Omental fat pad (tissue), 4 donors: ENCODE results near the gene TMEM8B. TPM values are rescaled to one million over a fixed set of nuclear protein-coding genes. Genes with fewer than 3 reads are reported as not detected.

Experiments used
- ATAC-seq: fragments of 150-250 bp; one replicate; pipeline ENCODE4 v1.9.1; 2016; ENCODE audit warnings: mild to moderate bottlenecking, moderate library complexity; ENCODE audit not compliant: low FRiP score
- DNase-seq: peaks from one replicate; pipeline ENCODE4 v3.0.0-alpha.2; 2019; ENCODE audit warnings: low spot score
- total RNA-seq, 4 donors: library from RNA; depleted of rRNA; stranded (reverse); fragments of >200 nt; gene quantifications; one replicate each; pipeline ENCODE4 v1.1.0, GENCODE V29; 2016
- TF ChIP-seq, protein P1 (sequence below), 3 donors: fragments of 450-650 bp; IDR thresholded peaks; one replicate each; pipeline ENCODE4 v1.5.1; 2016 to 2017; ENCODE audit warnings: antibody characterized with exemption in 3 of 3, mild to moderate bottlenecking in 3 of 3, moderate library complexity in 2 of 3

TMEM8B gene
- total RNA-seq, 4 donors from 2014 or later = 2.7 to 13.2 (median 4.6) TPM

GRCh38 chr9:35907711-35908503, 78.9 kb downstream of the TMEM8B start:
- ATAC-seq (peak; percentile 79), DNase-seq (no peak)
- TF ChIP-seq, protein P1, sequence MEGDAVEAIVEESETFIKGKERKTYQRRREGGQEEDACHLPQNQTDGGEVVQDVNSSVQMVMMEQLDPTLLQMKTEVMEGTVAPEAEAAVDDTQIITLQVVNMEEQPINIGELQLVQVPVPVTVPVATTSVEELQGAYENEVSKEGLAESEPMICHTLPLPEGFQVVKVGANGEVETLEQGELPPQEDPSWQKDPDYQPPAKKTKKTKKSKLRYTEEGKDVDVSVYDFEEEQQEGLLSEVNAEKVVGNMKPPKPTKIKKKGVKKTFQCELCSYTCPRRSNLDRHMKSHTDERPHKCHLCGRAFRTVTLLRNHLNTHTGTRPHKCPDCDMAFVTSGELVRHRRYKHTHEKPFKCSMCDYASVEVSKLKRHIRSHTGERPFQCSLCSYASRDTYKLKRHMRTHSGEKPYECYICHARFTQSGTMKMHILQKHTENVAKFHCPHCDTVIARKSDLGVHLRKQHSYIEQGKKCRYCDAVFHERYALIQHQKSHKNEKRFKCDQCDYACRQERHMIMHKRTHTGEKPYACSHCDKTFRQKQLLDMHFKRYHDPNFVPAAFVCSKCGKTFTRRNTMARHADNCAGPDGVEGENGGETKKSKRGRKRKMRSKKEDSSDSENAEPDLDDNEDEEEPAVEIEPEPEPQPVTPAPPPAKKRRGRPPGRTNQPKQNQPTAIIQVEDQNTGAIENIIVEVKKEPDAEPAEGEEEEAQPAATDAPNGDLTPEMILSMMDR (IDR thresholded peaks at IDR 0.05) = no peak

DNA sequence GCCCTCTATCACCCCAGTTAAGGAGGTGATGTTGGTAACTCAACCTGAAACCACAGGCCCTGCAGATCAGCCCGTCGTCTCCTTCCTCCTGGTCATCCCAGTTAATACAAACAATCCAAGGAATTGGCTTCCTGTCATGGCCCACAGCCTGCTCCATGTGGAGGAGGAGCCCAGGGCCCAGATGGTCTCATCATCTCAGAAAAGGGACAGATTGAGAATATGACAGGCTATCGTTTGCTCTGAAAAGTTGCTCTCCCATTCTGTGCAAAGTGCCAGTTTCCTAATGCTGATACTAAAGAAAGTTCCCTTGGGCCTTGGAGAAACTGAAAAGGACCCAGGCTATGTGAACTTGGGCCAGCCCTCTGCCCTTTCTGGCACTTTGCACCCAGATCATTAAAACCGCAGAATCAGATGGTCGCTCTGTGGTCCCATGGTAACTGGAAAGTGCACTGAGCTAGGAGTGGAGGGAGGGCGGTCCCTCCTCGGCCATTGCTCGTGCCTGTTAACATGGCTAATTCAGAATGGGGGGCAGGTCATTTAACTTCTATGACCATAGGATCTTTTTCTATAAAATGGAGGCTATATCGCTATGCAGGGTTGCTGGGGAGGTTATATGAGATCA, 79.6 kb downstream of the TMEM8B start:
- no peak for DNase-seq
- TF ChIP-seq, protein P1 (IDR thresholded peaks at IDR 0.05) = no peak
- no peak for ATAC-seq

DNA sequence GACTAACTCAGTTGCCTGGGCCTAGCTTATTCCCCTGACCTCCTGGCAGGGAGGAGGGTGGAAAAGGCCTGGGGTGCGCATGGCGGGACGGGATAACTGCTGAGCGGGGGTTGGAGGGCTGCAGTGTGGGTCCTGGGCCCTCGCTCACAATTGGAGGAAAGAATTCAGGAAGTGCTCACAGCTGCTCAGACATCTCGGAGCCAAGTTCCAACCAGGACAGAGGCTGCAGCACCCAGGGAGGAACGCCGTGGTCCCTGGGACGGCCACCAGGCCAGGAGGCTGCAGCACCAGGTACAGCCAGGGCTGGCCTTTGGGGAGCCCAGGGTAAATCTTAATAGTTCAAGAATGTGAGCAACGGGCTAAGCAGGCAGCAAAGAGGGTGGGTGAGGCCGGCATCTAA, 80.2 kb downstream of the TMEM8B start, which contains the start of gene SPAAR:
Gene SPAAR, plus strand, starts transcription at position 217 of the 400 bp plus-strand sequence. CDS start 974 bp downstream, outside the sequence.
- DNase-seq (no peak), ATAC-seq (no peak)
- TF ChIP-seq, protein P1 (IDR thresholded peaks at IDR 0.05) = no peak

- DNase-seq (no peak), ATAC-seq (no peak)
- TF ChIP-seq, protein P1 (IDR thresholded peaks at IDR 0.05) = no peak
Measured at GRCh38 chr9:35909687-35910612, 80.9 kb downstream of the TMEM8B start.

DNA sequence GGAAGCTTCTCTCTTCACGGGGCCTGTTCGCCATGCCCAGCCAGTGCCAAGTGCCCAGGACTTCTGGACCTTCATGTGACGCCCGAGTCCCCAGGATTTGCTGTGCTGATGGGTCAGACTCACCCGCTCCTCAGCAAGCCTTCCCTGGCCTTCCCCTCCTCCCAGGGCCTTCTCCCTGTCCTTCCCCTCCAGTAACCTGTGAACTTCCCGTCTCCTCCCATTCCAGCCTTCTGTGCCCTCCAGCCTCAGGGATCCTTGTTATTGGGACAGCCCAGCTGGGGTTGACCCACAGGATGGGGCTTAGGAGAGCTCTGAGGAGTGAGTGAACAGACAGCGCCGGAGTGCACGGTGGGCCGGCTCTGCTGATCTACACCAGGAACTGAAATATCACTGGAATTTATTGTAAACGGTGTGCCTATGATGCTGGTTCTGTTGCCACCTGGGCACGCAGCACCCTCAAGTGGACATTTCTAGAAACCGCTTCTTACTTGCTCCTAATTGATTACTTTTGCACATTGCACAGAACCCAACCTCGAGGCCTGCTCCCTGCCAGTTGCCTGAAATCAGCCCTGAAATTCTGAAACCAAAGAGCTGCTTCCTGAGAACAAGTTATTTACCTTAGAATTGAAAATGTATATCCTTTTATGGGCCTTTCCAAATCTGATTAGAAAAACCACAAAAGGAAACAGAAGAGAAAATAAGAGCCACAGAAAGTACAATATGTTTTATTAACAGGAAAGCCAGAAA, 81.8 kb downstream of the TMEM8B start:
- ATAC-seq = no peak
- TF ChIP-seq, protein P1 (IDR thresholded peaks at IDR 0.05) = no peak
- no peak for DNase-seq

- TF ChIP-seq, protein P1 (IDR thresholded peaks at IDR 0.05) = no peak
- DNase-seq (no peak), ATAC-seq (no peak)
Measured at GRCh38 chr9:35911690-35912089, 82.7 kb downstream of the TMEM8B start.
